NCI-H446 (cell line): ENCODE results near the gene TARDBP.
"Not testable (repeated sequence)": the region's sequence is repeated elsewhere in the genome, so short reads cannot be mapped to it uniquely, and the experiment has no call there.

Source experiments
- DNase-seq, 2 experiments: peaks; one replicate each; lab custom pipeline; 2025; lab: John Stamatoyannopoulos, UW

The TARDBP gene

GRCh38 chr1:11059968-11060830 is 47.7 kb downstream of the TARDBP start, which contains the start of gene SRM:
Gene SRM, minus strand, starts transcription at chr1:11060018. Its CDS starts 75 bp downstream, at chr1:11059943.
- DNase-seq, result peak; percentile 82 to 98

GRCh38 chr1:11061652-11062365 is 49.4 kb downstream of the TARDBP start:
- no peak for DNase-seq

GRCh38 chr1:11062965-11063401 is 50.5 kb downstream of the TARDBP start:
- DNase-seq, result peak in 1 of 2 experiments; percentile 40

GRCh38 chr1:11063937-11064537 is 51.6 kb downstream of the TARDBP start:
- not testable (repeated sequence) for DNase-seq

GRCh38 chr1:11064942-11065341 is 52.5 kb downstream of the TARDBP start:
- no peak for DNase-seq

- DNase-seq, result no peak
These were observed 53.3 kb downstream of the TARDBP start for GRCh38 chr1:11065796-11066195.

GRCh38 chr1:11067716-11068599 is 55.5 kb downstream of the TARDBP start:
- no peak for DNase-seq

- no peak for DNase-seq
These were observed 56.4 kb downstream of the TARDBP start for GRCh38 chr1:11068600-11069473.

GRCh38 chr1:11070876-11071275 is 58.4 kb downstream of the TARDBP start:
- DNase-seq, result no peak

GRCh38 chr1:11071463-11072215 is 59.2 kb downstream of the TARDBP start:
- DNase-seq, result no peak

GRCh38 chr1:11072216-11072917 is 59.9 kb downstream of the TARDBP start:
- no peak for DNase-seq

GRCh38 chr1:11073398-11073797 is 60.9 kb downstream of the TARDBP start:
- not testable (repeated sequence) for DNase-seq
